Endothelial cell of umbilical vein (primary cell): ENCODE data around the gene PRKCSH.

Experiments
- CTCF ChIP-seq, 2 donors: IDR thresholded peaks; 1 replicate in 1 of 2; 2 replicates in 1 of 2; pipeline ENCODE4 v1.5.1; 2011; ENCODE audit warnings: low read length in 2 of 2, mild to moderate bottlenecking in 2 of 2, moderate library complexity in 2 of 2, control low read depth in 1 of 2, inconsistent platforms in 1 of 2, low read depth in 1 of 2; ENCODE audit not compliant: insufficient read depth in 1 of 2; ENCODE audit errors: extremely low read depth in 1 of 2
- POLR2A ChIP-seq: IDR thresholded peaks from 2 replicates; pipeline ENCODE4 v1.6.1; 2012; ENCODE audit warnings: low read depth, mild to moderate bottlenecking, control low read depth, low read length
- POLR2AphosphoS5 ChIP-seq: IDR thresholded peaks from 2 replicates; pipeline ENCODE4 v1.6.1; 2012; ENCODE audit warnings: low read depth, mild to moderate bottlenecking, control low read depth, low read length, moderate library complexity; ENCODE audit not compliant: insufficient read depth

- TF ChIP-seq POLR2AphosphoS5 = no peak
- TF ChIP-seq POLR2A = no peak
- TF ChIP-seq CTCF (IDR thresholded peaks at IDR 0.05; ENCODE audit: extremely low read depth in 1 of 2, insufficient read depth in 1 of 2, low read depth in 1 of 2, low read length in 2 of 2) = no peak
These were observed 21.2 kb downstream of the PRKCSH start for GRCh38 chr19:11456659-11457058.
